ENCODE measurements around the gene FAM53B. TPM values are rescaled to one million over a fixed set of nuclear protein-coding genes. Genes with fewer than 3 reads are reported as not detected.
A peak's percentile ranks its signal among the peaks of the same experiment; 100 is the strongest.

Gene FAM53B
- total RNA-seq, 2 experiments from 2014 or later, result 30.1 to 30.9 TPM

GRCh38 chr10:124695259-124695658 is 48.9 kb downstream of the FAM53B start:
- Mint-ChIP-seq H3K9me3 (no peaks in the 10 kb centered on the region), H3K4me3 (no peak overlapping the region), H3K36me3 (ENCODE audit: low read depth) (peaks cover 72% of the 10 kb centered on the region), H3K27me3 (no peaks in the 10 kb centered on the region), H3K4me1 (peaks cover 75% of the 10 kb centered on the region), H3K27ac (peak overlapping the region; percentile 95)
- DNase-seq, result no peak
- CTCF ChIA-PET, result no interaction called here
- POLR2A ChIA-PET, result no interaction called here

- POLR2A ChIA-PET, result no interaction called here
- H3K4me1 Mint-ChIP-seq, result peaks cover 76% of the 10 kb centered on the region
- H3K4me3 Mint-ChIP-seq, result no peak overlapping the region
- H3K36me3 Mint-ChIP-seq (ENCODE audit: low read depth), result peaks cover 73% of the 10 kb centered on the region
- H3K27ac Mint-ChIP-seq, result peak overlapping the region; percentile 95
- DNase-seq, result no peak
- CTCF ChIA-PET, result interaction anchor here (0.7 to 2.3 kb wide), 4 partner anchors 23 to 46 kb away, joined by 3 to 10 read pairs (median 4); no protein-coding TSS in a partner anchor
- H3K9me3 Mint-ChIP-seq, result no peaks in the 10 kb centered on the region
- H3K27me3 Mint-ChIP-seq, result no peaks in the 10 kb centered on the region
These were observed 49.5 kb downstream of the FAM53B start for GRCh38 chr10:124694481-124695220.

GRCh38 chr10:124693801-124694416 is 50.3 kb downstream of the FAM53B start:
- DNase-seq, result no peak
- ChIA-PET CTCF (interaction anchor here (0.7 to 2.8 kb wide), 10 partner anchors 8 to 153 kb away, joined by 3 to 15 read pairs (median 3); no protein-coding TSS in a partner anchor), POLR2A (no interaction called here)
- H3K4me1 Mint-ChIP-seq, result peaks cover 76% of the 10 kb centered on the region
- no peaks in the 10 kb centered on the region for H3K9me3 Mint-ChIP-seq
- peaks cover 74% of the 10 kb centered on the region for H3K36me3 Mint-ChIP-seq (ENCODE audit: low read depth)
- peak overlapping the region; percentile 95 for H3K27ac Mint-ChIP-seq
- H3K27me3 Mint-ChIP-seq, result no peaks in the 10 kb centered on the region
- H3K4me3 Mint-ChIP-seq, result no peak overlapping the region

GRCh38 chr10:124693396-124693795 is 50.8 kb downstream of the FAM53B start:
- POLR2A ChIA-PET, result no interaction called here
- Mint-ChIP-seq H3K36me3 (ENCODE audit: low read depth) (peaks cover 70% of the 10 kb centered on the region), H3K4me1 (peaks cover 75% of the 10 kb centered on the region), H3K9me3 (no peaks in the 10 kb centered on the region), H3K27me3 (no peaks in the 10 kb centered on the region), H3K4me3 (no peak overlapping the region), H3K27ac (peak overlapping the region; percentile 95)
- CTCF ChIA-PET, result interaction anchor here (0.8 to 2.8 kb wide), 9 partner anchors 9 to 152 kb away, joined by 3 to 15 read pairs (median 3); no protein-coding TSS in a partner anchor
- no peak for DNase-seq

GRCh38 chr10:124692100-124692446 is 52.1 kb downstream of the FAM53B start:
- H3K27me3 Mint-ChIP-seq, result no peaks in the 10 kb centered on the region
- no peak for DNase-seq
- peaks cover 70% of the 10 kb centered on the region for H3K4me1 Mint-ChIP-seq
- H3K4me3 Mint-ChIP-seq, result no peak overlapping the region
- CTCF ChIA-PET, result interaction anchor here (0.6 to 2.8 kb wide), 7 partner anchors 15 to 49 kb away, joined by 3 to 15 read pairs (median 3); no protein-coding TSS in a partner anchor
- H3K9me3 Mint-ChIP-seq, result no peaks in the 10 kb centered on the region
- H3K36me3 Mint-ChIP-seq (ENCODE audit: low read depth), result peaks cover 66% of the 10 kb centered on the region
- H3K27ac Mint-ChIP-seq, result no peak overlapping the region
- POLR2A ChIA-PET, result no interaction called here

- Mint-ChIP-seq H3K9me3 (no peaks in the 10 kb centered on the region), H3K4me1 (peaks cover 67% of the 10 kb centered on the region), H3K36me3 (ENCODE audit: low read depth) (peaks cover 65% of the 10 kb centered on the region), H3K4me3 (no peak overlapping the region), H3K27ac (no peak overlapping the region), H3K27me3 (no peaks in the 10 kb centered on the region)
- POLR2A ChIA-PET, result no interaction called here
- CTCF ChIA-PET, result interaction anchor here (0.8 to 2.8 kb wide), 7 partner anchors 12 to 31 kb away, joined by 3 to 15 read pairs (median 4); no protein-coding TSS in a partner anchor
- DNase-seq, result no peak
These were observed 52.6 kb downstream of the FAM53B start for GRCh38 chr10:124691421-124692099.

- Mint-ChIP-seq H3K27ac (no peak overlapping the region), H3K27me3 (no peaks in the 10 kb centered on the region), H3K36me3 (ENCODE audit: low read depth) (peaks cover 66% of the 10 kb centered on the region), H3K9me3 (no peaks in the 10 kb centered on the region), H3K4me1 (peaks cover 67% of the 10 kb centered on the region), H3K4me3 (no peak overlapping the region)
- CTCF ChIA-PET, result interaction anchor here (0.8 to 5.6 kb wide), 5 partner anchors 13 to 69 kb away, joined by 3 to 49 read pairs (median 6); no protein-coding TSS in a partner anchor
- POLR2A ChIA-PET, result no interaction called here
- no peak for DNase-seq
These were observed 53.2 kb downstream of the FAM53B start for GRCh38 chr10:124691002-124691401.

GRCh38 chr10:124689911-124690498 is 54.2 kb downstream of the FAM53B start:
- Mint-ChIP-seq H3K4me3 (no peak overlapping the region), H3K4me1 (peaks cover 64% of the 10 kb centered on the region), H3K36me3 (ENCODE audit: low read depth) (peaks cover 62% of the 10 kb centered on the region), H3K27me3 (no peaks in the 10 kb centered on the region), H3K27ac (no peak overlapping the region), H3K9me3 (no peaks in the 10 kb centered on the region)
- POLR2A ChIA-PET, result interaction anchor here (0.6 kb wide), 1 partner anchor 270 kb away, joined by 4 read pairs; no protein-coding TSS in a partner anchor
- CTCF ChIA-PET, result interaction anchor here (1.3 to 5.6 kb wide), 10 partner anchors 7 to 68 kb away, joined by 4 to 49 read pairs (median 10); no protein-coding TSS in a partner anchor
- DNase-seq, result no peak

GRCh38 chr10:124688889-124689670 is 55.1 kb downstream of the FAM53B start:
- H3K36me3 Mint-ChIP-seq (ENCODE audit: low read depth), result peaks cover 58% of the 10 kb centered on the region

GRCh38 chr10:124688386-124688785 is 55.8 kb downstream of the FAM53B start:
- Mint-ChIP-seq H3K27ac (peak overlapping the region; percentile 81), H3K4me3 (no peak overlapping the region), H3K36me3 (ENCODE audit: low read depth) (peaks cover 56% of the 10 kb centered on the region), H3K27me3 (no peaks in the 10 kb centered on the region), H3K4me1 (peaks cover 62% of the 10 kb centered on the region), H3K9me3 (no peaks in the 10 kb centered on the region)
- ChIA-PET CTCF (interaction anchor here (0.9 to 5.6 kb wide), 16 partner anchors 9 to 150 kb away, joined by 3 to 49 read pairs (median 7); no protein-coding TSS in a partner anchor), POLR2A (interaction anchor here (1.2 to 1.4 kb wide), 2 partner anchors 9 to 30 kb away, joined by 3 to 7 read pairs; no protein-coding TSS in a partner anchor)
- no peak for DNase-seq

More at GRCh38 chr10:124688889-124689670, 55.1 kb downstream of the FAM53B start:
- Mint-ChIP-seq H3K4me1 (peaks cover 62% of the 10 kb centered on the region), H3K27ac (peak overlapping the region; percentile 83), H3K9me3 (no peaks in the 10 kb centered on the region), H3K27me3 (no peaks in the 10 kb centered on the region), H3K4me3 (no peak overlapping the region)
- DNase-seq, result peak; percentile 55
- POLR2A ChIA-PET, result interaction anchor here (0.5 to 1.4 kb wide), 4 partner anchors 9 to 303 kb away, joined by 3 to 7 read pairs (median 4); no protein-coding TSS in a partner anchor
- CTCF ChIA-PET, result interaction anchor here (0.7 to 5.6 kb wide), 18 partner anchors 8 to 151 kb away, joined by 3 to 49 read pairs (median 6); no protein-coding TSS in a partner anchor

- Mint-ChIP-seq H3K27me3 (no peaks in the 10 kb centered on the region), H3K4me1 (peaks cover 59% of the 10 kb centered on the region), H3K9me3 (no peaks in the 10 kb centered on the region), H3K4me3 (no peak overlapping the region), H3K27ac (no peak overlapping the region), H3K36me3 (ENCODE audit: low read depth) (peaks cover 51% of the 10 kb centered on the region)
- no peak for DNase-seq
- ChIA-PET CTCF (interaction anchor here (1.1 to 5.6 kb wide), 8 partner anchors 10 to 54 kb away, joined by 3 to 49 read pairs (median 12); no protein-coding TSS in a partner anchor), POLR2A (no interaction called here)
These were observed 57.3 kb downstream of the FAM53B start for GRCh38 chr10:124686707-124687376.
